ENCODE measurements around the gene ANKRD16.
"Not testable (repeated sequence)": the region's sequence is repeated elsewhere in the genome, so short reads cannot be mapped to it uniquely, and the experiment has no call there.

Gene ANKRD16

GRCh38 chr10:5902511-5903274, 13.0 kb upstream of the ANKRD16 start:
- peak; percentile 21 for DNase-seq

- DNase-seq, result peak; percentile 50
These were observed 10.6 kb upstream of the ANKRD16 start for GRCh38 chr10:5900247-5900646.

- no peak for DNase-seq
These were observed 8.5 kb upstream of the ANKRD16 start for GRCh38 chr10:5898163-5898562.

- no peak for DNase-seq
These were observed 7.8 kb upstream of the ANKRD16 start for GRCh38 chr10:5897504-5897903.

GRCh38 chr10:5897053-5897340, 7.3 kb upstream of the ANKRD16 start:
- peak; percentile 46 for DNase-seq

GRCh38 chr10:5896208-5897052, 6.7 kb upstream of the ANKRD16 start:
- DNase-seq, result peak; percentile 4

GRCh38 chr10:5895804-5896203, 6.1 kb upstream of the ANKRD16 start:
- DNase-seq, result peak; percentile 59

- no peak for DNase-seq
These were observed 5.7 kb upstream of the ANKRD16 start for GRCh38 chr10:5895365-5895764.

- DNase-seq, result peak; percentile 45
These were observed 5.2 kb upstream of the ANKRD16 start for GRCh38 chr10:5894873-5895272.

- peak; percentile 53 for DNase-seq
These were observed 4.7 kb upstream of the ANKRD16 start for GRCh38 chr10:5894403-5894802.

- no peak for DNase-seq
These were observed 3.6 kb upstream of the ANKRD16 start for GRCh38 chr10:5893321-5893720.

- DNase-seq, result peak; percentile 60
These were observed 2.3 kb upstream of the ANKRD16 start for GRCh38 chr10:5892007-5892406.

- DNase-seq, result no peak
These were observed 1.3 kb upstream of the ANKRD16 start for GRCh38 chr10:5891009-5891408.

- DNase-seq, result peak; percentile 73
These were observed 791 bp upstream of the ANKRD16 start for GRCh38 chr10:5890452-5890915.

- peak; percentile 79 for DNase-seq
These were observed 660 bp downstream of the ANKRD16 start for GRCh38 chr10:5888843-5889623.

- DNase-seq, result peak; percentile 25
These were observed 1.3 kb downstream of the ANKRD16 start for GRCh38 chr10:5888351-5888750.

GRCh38 chr10:5887641-5888040, 2.1 kb downstream of the ANKRD16 start:
- DNase-seq, result peak; percentile 52

- DNase-seq, result no peak
These were observed 2.7 kb downstream of the ANKRD16 start for GRCh38 chr10:5887029-5887428.

- DNase-seq, result peak; percentile 16
These were observed 4.1 kb downstream of the ANKRD16 start for GRCh38 chr10:5885619-5886018.

- peak; percentile 24 for DNase-seq
These were observed 6.7 kb downstream of the ANKRD16 start for GRCh38 chr10:5882961-5883360.

GRCh38 chr10:5877041-5877440, 12.7 kb downstream of the ANKRD16 start:
- not testable (repeated sequence) for DNase-seq

GRCh38 chr10:5876181-5876768, 13.4 kb downstream of the ANKRD16 start:
- DNase-seq, result no peak

- DNase-seq, result peak; percentile 86
These were observed 16.1 kb downstream of the ANKRD16 start for GRCh38 chr10:5873515-5873995.

Data from activated effector memory CD4-positive, alpha-beta T cell treated with anti-CD3 and anti-CD28 coated beads, Interleukin-2, amount 50 U/mL, for 16 hours (primary cell).